K562 (cell line): ENCODE results near the gene PHYH.

Experiments used
- CC2D1A ChIP-seq: fragments of 450-650 bp; IDR thresholded peaks from 2 replicates; pipeline ENCODE4 v1.6.1; 2017; ENCODE audit warnings: mild to moderate bottlenecking
- CHD4 ChIP-seq: fragments of 200-600 bp; sonication (generic); IDR thresholded peaks from 3 replicates; pipeline ENCODE4 v1.6.1; 2012; ENCODE audit warnings: low read depth, mild to moderate bottlenecking, mixed read lengths, low read length, inconsistent platforms; ENCODE audit not compliant: insufficient read depth, insufficient replicate concordance, poor library complexity, severe bottlenecking
- MXI1 ChIP-seq: IDR thresholded peaks from 2 replicates; pipeline ENCODE4 v1.6.1; 2011; ENCODE audit warnings: low read depth, mild to moderate bottlenecking, improper control_type of control experiment, low read length
- POLR2AphosphoS5 ChIP-seq: IDR thresholded peaks from 2 replicates; pipeline ENCODE4 v1.6.1; 2011; ENCODE audit warnings: mild to moderate bottlenecking, low read depth, low read length, moderate library complexity; ENCODE audit not compliant: control insufficient read depth, insufficient read depth
- RBM34 ChIP-seq: fragments of 200-400 bp; formaldehyde crosslinking; IDR thresholded peaks from 2 replicates; pipeline ENCODE4 v1.6.1; 2018; ENCODE audit warnings: low read length, borderline replicate concordance; ENCODE audit not compliant: insufficient read depth
- SMARCA5 ChIP-seq: fragments of 450-650 bp; IDR thresholded peaks from 2 replicates; pipeline ENCODE4 v1.6.1; 2016
- SREBF2 ChIP-seq: sonication (generic); formaldehyde crosslinking; IDR thresholded peaks from 2 replicates; pipeline ENCODE4 v1.4.0; 2020; ENCODE audit warnings: mild to moderate bottlenecking, missing genetic modification reagents
- ZNF24 ChIP-seq: fragments of 450-650 bp; IDR thresholded peaks from 2 replicates; pipeline ENCODE4 v1.6.1; 2016
- TF ChIP-seq, protein P1 (sequence below): sonication (generic); formaldehyde crosslinking; IDR thresholded peaks from 2 replicates; pipeline ENCODE4 v1.8.0; 2022; ENCODE audit warnings: mild to moderate bottlenecking, missing genetic modification reagents
- TF ChIP-seq, protein P2 (sequence below), 3 experiments: IDR thresholded peaks in 2 of 3; conservative IDR thresholded peaks in 1 of 3; 2 replicates each; pipeline ENCODE4 v1.5.1; 2011 to 2012; ENCODE audit warnings: low read length in 3 of 3, mild to moderate bottlenecking in 3 of 3, control low read depth in 2 of 3, improper control_type of control experiment in 1 of 3, inconsistent platforms in 1 of 3, low read depth in 1 of 3, mixed read lengths in 1 of 3, moderate library complexity in 1 of 3; ENCODE audit not compliant: insufficient read depth in 2 of 3
- TF ChIP-seq, protein P3 (sequence below): fragments of 250-450 bp; sonication (Bioruptor Pico); IDR thresholded peaks from 2 replicates; pipeline ENCODE4 v1.5.0; 2021; ENCODE audit warnings: mild to moderate bottlenecking, borderline replicate concordance

- TF ChIP-seq, protein P1, sequence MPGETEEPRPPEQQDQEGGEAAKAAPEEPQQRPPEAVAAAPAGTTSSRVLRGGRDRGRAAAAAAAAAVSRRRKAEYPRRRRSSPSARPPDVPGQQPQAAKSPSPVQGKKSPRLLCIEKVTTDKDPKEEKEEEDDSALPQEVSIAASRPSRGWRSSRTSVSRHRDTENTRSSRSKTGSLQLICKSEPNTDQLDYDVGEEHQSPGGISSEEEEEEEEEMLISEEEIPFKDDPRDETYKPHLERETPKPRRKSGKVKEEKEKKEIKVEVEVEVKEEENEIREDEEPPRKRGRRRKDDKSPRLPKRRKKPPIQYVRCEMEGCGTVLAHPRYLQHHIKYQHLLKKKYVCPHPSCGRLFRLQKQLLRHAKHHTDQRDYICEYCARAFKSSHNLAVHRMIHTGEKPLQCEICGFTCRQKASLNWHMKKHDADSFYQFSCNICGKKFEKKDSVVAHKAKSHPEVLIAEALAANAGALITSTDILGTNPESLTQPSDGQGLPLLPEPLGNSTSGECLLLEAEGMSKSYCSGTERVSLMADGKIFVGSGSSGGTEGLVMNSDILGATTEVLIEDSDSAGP = no peak
- TF ChIP-seq POLR2AphosphoS5 = no peak
- TF ChIP-seq MXI1 = no peak
- TF ChIP-seq, protein P2, sequence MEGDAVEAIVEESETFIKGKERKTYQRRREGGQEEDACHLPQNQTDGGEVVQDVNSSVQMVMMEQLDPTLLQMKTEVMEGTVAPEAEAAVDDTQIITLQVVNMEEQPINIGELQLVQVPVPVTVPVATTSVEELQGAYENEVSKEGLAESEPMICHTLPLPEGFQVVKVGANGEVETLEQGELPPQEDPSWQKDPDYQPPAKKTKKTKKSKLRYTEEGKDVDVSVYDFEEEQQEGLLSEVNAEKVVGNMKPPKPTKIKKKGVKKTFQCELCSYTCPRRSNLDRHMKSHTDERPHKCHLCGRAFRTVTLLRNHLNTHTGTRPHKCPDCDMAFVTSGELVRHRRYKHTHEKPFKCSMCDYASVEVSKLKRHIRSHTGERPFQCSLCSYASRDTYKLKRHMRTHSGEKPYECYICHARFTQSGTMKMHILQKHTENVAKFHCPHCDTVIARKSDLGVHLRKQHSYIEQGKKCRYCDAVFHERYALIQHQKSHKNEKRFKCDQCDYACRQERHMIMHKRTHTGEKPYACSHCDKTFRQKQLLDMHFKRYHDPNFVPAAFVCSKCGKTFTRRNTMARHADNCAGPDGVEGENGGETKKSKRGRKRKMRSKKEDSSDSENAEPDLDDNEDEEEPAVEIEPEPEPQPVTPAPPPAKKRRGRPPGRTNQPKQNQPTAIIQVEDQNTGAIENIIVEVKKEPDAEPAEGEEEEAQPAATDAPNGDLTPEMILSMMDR (IDR thresholded peaks at IDR 0.05 in 2 of 3, conservative IDR thresholded peaks at IDR 0.05 in 1 of 3; ENCODE audit: insufficient read depth in 2 of 3, low read depth in 1 of 3, low read length in 3 of 3) = no peak
- no peak for TF ChIP-seq ZNF24
- no peak for TF ChIP-seq SMARCA5
- TF ChIP-seq CHD4 = no peak
- TF ChIP-seq RBM34 = no peak
- no peak for TF ChIP-seq SREBF2 (CRISPR knock-in tag)
- TF ChIP-seq CC2D1A = no peak
- TF ChIP-seq, protein P3, sequence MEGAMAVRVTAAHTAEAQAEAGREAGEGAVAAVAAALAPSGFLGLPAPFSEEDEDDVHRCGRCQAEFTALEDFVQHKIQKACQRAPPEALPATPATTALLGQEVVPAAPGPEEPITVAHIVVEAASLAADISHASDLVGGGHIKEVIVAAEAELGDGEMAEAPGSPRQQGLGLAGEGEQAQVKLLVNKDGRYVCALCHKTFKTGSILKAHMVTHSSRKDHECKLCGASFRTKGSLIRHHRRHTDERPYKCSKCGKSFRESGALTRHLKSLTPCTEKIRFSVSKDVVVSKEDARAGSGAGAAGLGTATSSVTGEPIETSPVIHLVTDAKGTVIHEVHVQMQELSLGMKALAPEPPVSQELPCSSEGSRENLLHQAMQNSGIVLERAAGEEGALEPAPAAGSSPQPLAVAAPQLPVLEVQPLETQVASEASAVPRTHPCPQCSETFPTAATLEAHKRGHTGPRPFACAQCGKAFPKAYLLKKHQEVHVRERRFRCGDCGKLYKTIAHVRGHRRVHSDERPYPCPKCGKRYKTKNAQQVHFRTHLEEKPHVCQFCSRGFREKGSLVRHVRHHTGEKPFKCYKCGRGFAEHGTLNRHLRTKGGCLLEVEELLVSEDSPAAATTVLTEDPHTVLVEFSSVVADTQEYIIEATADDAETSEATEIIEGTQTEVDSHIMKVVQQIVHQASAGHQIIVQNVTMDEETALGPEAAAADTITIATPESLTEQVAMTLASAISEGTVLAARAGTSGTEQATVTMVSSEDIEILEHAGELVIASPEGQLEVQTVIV = no peak
These were observed 22.8 kb upstream of the PHYH start for GRCh38 chr10:13322615-13323148.
